ENCODE measurements around the gene ZNF280B.
A peak's percentile ranks its signal among the peaks of the same experiment; 100 is the strongest.

ZNF280B gene

GRCh38 chr22:22508274-22509176, at the start of gene ZNF280B:
TSS of gene ZNF280B (minus strand) at chr22:22508742. CDS start at chr22:22489398, 19,344 bp downstream.
- H3K9me3 ChIP-seq, result peaks cover 15% of the 10 kb centered on the region
- H3K4me2 ChIP-seq, result peak within 1 kb of the TSS; percentile 97
- H4K20me1 ChIP-seq, result no peaks in the 10 kb centered on the region
- H3K9ac ChIP-seq, result peak within 1 kb of the TSS; percentile 80
- peaks cover 16% of the 10 kb centered on the region for H3K4me1 ChIP-seq
- no peak for TF ChIP-seq Cebpa-rat (IDR thresholded peaks at IDR 0.05)
- no peaks in the 10 kb centered on the region for H3K27me3 ChIP-seq
- peak within 1 kb of the TSS; percentile 81 for H3K4me3 ChIP-seq
- peaks cover 31% of the 10 kb centered on the region for H3K36me3 ChIP-seq
- H3K27ac ChIP-seq, result peak within 1 kb of the TSS; percentile 65

GRCh38 chr22:22556995-22557925, 48.7 kb upstream of the ZNF280B start:
- H3K4me1 ChIP-seq, result peaks cover 19% of the 10 kb centered on the region
- H3K9me3 ChIP-seq, result peaks cover 9% of the 10 kb centered on the region
- no peaks in the 10 kb centered on the region for H4K20me1 ChIP-seq
- no peak overlapping the region for H3K4me2 ChIP-seq
- H3K27me3 ChIP-seq, result no peaks in the 10 kb centered on the region
- no peak overlapping the region for H3K4me3 ChIP-seq
- no peak overlapping the region for H3K9ac ChIP-seq
- no peak for TF ChIP-seq Cebpa-rat (IDR thresholded peaks at IDR 0.05)
- H3K27ac ChIP-seq, result no peak overlapping the region
- H3K36me3 ChIP-seq, result no peaks in the 10 kb centered on the region

- Histone ChIP-seq H3K9me3 (peaks cover 9% of the 10 kb centered on the region), H3K9ac (no peak overlapping the region), H4K20me1 (no peaks in the 10 kb centered on the region), H3K4me2 (no peak overlapping the region), H3K4me1 (peaks cover 19% of the 10 kb centered on the region), H3K27me3 (no peaks in the 10 kb centered on the region), H3K27ac (no peak overlapping the region), H3K36me3 (no peaks in the 10 kb centered on the region), H3K4me3 (no peak overlapping the region)
- TF ChIP-seq Cebpa-rat (IDR thresholded peaks at IDR 0.05), result no peak
Observed at GRCh38 chr22:22556578-22556977, 48.0 kb upstream of the ZNF280B start.

GRCh38 chr22:22555596-22555995, 47.1 kb upstream of the ZNF280B start:
- H3K36me3 ChIP-seq, result no peaks in the 10 kb centered on the region
- TF ChIP-seq Cebpa-rat (IDR thresholded peaks at IDR 0.05), result no peak
- H3K4me2 ChIP-seq, result no peak overlapping the region
- peaks cover 9% of the 10 kb centered on the region for H3K9me3 ChIP-seq
- H3K4me1 ChIP-seq, result peaks cover 19% of the 10 kb centered on the region
- H4K20me1 ChIP-seq, result no peaks in the 10 kb centered on the region
- H3K27ac ChIP-seq, result no peak overlapping the region
- H3K9ac ChIP-seq, result no peak overlapping the region
- H3K27me3 ChIP-seq, result no peaks in the 10 kb centered on the region
- no peak overlapping the region for H3K4me3 ChIP-seq

GRCh38 chr22:22554587-22555284, 46.2 kb upstream of the ZNF280B start:
- Histone ChIP-seq H3K9ac (no peak overlapping the region), H3K4me2 (no peak overlapping the region), H3K4me1 (peaks cover 16% of the 10 kb centered on the region), H4K20me1 (no peaks in the 10 kb centered on the region), H3K36me3 (no peaks in the 10 kb centered on the region), H3K27me3 (no peaks in the 10 kb centered on the region), H3K9me3 (peaks cover 9% of the 10 kb centered on the region), H3K27ac (no peak overlapping the region), H3K4me3 (no peak overlapping the region)
- TF ChIP-seq Cebpa-rat (IDR thresholded peaks at IDR 0.05), result no peak

- Histone ChIP-seq H3K27me3 (no peaks in the 10 kb centered on the region), H3K9me3 (peaks cover 9% of the 10 kb centered on the region), H4K20me1 (no peaks in the 10 kb centered on the region), H3K27ac (no peak overlapping the region), H3K36me3 (no peaks in the 10 kb centered on the region), H3K4me2 (no peak overlapping the region), H3K9ac (no peak overlapping the region), H3K4me3 (no peak overlapping the region), H3K4me1 (peaks cover 8% of the 10 kb centered on the region)
- TF ChIP-seq Cebpa-rat (IDR thresholded peaks at IDR 0.05), result no peak
Observed at GRCh38 chr22:22553735-22554586, 45.4 kb upstream of the ZNF280B start.

GRCh38 chr22:22553141-22553540, 44.6 kb upstream of the ZNF280B start:
- no peak overlapping the region for H3K4me2 ChIP-seq
- peaks cover 9% of the 10 kb centered on the region for H3K9me3 ChIP-seq
- H3K27ac ChIP-seq, result no peak overlapping the region
- H3K27me3 ChIP-seq, result no peaks in the 10 kb centered on the region
- no peaks in the 10 kb centered on the region for H3K36me3 ChIP-seq
- peaks cover 7% of the 10 kb centered on the region for H3K4me1 ChIP-seq
- no peak overlapping the region for H3K9ac ChIP-seq
- no peak for TF ChIP-seq Cebpa-rat (IDR thresholded peaks at IDR 0.05)
- no peaks in the 10 kb centered on the region for H4K20me1 ChIP-seq
- H3K4me3 ChIP-seq, result no peak overlapping the region

GRCh38 chr22:22552630-22553029, 44.1 kb upstream of the ZNF280B start:
- Histone ChIP-seq H4K20me1 (no peaks in the 10 kb centered on the region), H3K27ac (no peak overlapping the region), H3K4me1 (peaks cover 12% of the 10 kb centered on the region), H3K4me3 (no peak overlapping the region), H3K36me3 (no peaks in the 10 kb centered on the region), H3K4me2 (no peak overlapping the region), H3K27me3 (no peaks in the 10 kb centered on the region), H3K9me3 (peaks cover 9% of the 10 kb centered on the region), H3K9ac (no peak overlapping the region)
- TF ChIP-seq Cebpa-rat (IDR thresholded peaks at IDR 0.05), result no peak
